K562 (cell line): ENCODE data around the gene ORC2. TPM values are rescaled to one million over a fixed set of nuclear protein-coding genes. Genes with fewer than 3 reads are reported as not detected.

Source experiments
- AFF4 ChIP-seq: sonication (generic); formaldehyde crosslinking; IDR thresholded peaks from 2 replicates; pipeline ENCODE4 v1.8.0; 2023; ENCODE audit warnings: mild to moderate bottlenecking, missing genetic modification reagents
- ARNT ChIP-seq, 2 experiments: fragments of 450-650 bp; IDR thresholded peaks; 2 replicates each; pipeline ENCODE4 v1.6.1; 2016; ENCODE audit warnings: mild to moderate bottlenecking in 1 of 2
- CTCF ChIP-seq, 3 experiments: IDR thresholded peaks in 2 of 3; conservative IDR thresholded peaks in 1 of 3; 2 replicates each; pipeline ENCODE4 v1.5.1; 2011 to 2012; ENCODE audit warnings: low read length in 3 of 3, mild to moderate bottlenecking in 3 of 3, control low read depth in 2 of 3, improper control_type of control experiment in 1 of 3, inconsistent platforms in 1 of 3, low read depth in 1 of 3, mixed read lengths in 1 of 3, moderate library complexity in 1 of 3; ENCODE audit not compliant: insufficient read depth in 2 of 3
- ERF ChIP-seq: fragments of 450-650 bp; formaldehyde crosslinking; IDR thresholded peaks from 2 replicates; pipeline ENCODE4 v1.4.0; 2020; ENCODE audit warnings: mild to moderate bottlenecking, mixed read lengths
- GABPA ChIP-seq: fragments of 200-800 bp; sonication (Bioruptor generic); conservative IDR thresholded peaks from 2 replicates; pipeline ENCODE4 v1.6.1; 2016; ENCODE audit warnings: low read depth, missing genetic modification characterization, missing compliant biosample characterization
- HNRNPL ChIP-seq: fragments of 200-400 bp; formaldehyde crosslinking; IDR thresholded peaks from 2 replicates; pipeline ENCODE4 v1.6.1; 2017; ENCODE audit warnings: low read depth, mild to moderate bottlenecking, low read length
- MAFK ChIP-seq: IDR thresholded peaks from 2 replicates; pipeline ENCODE4 v1.6.1; 2011; ENCODE audit warnings: low read length, improper control_type of control experiment
- PHTF2 ChIP-seq: fragments of 250-450 bp; sonication (Bioruptor Pico); IDR thresholded peaks from 2 replicates; pipeline ENCODE4 v1.5.0; 2021; ENCODE audit warnings: mild to moderate bottlenecking
- POLR3G ChIP-seq: IDR thresholded peaks from 2 replicates; pipeline ENCODE4 v1.6.1; 2011; ENCODE audit not compliant: insufficient read length, insufficient replicate concordance; ENCODE audit errors: extremely low read depth
- RB1 ChIP-seq: fragments of 450-650 bp; IDR thresholded peaks from 2 replicates; pipeline ENCODE4 v1.6.1; 2017; ENCODE audit warnings: low read depth, mild to moderate bottlenecking
- SIN3B ChIP-seq: fragments of 450-650 bp; IDR thresholded peaks from 2 replicates; pipeline ENCODE4 v1.6.1; 2017; ENCODE audit warnings: low read depth, mild to moderate bottlenecking, moderate library complexity
- SREBF2 ChIP-seq: sonication (generic); formaldehyde crosslinking; IDR thresholded peaks from 2 replicates; pipeline ENCODE4 v1.4.0; 2020; ENCODE audit warnings: mild to moderate bottlenecking, missing genetic modification reagents
- STAT5B ChIP-seq: fragments of 250-450 bp; sonication (Bioruptor Pico); IDR thresholded peaks from 2 replicates; pipeline ENCODE4 v1.8.0; 2021; ENCODE audit warnings: mild to moderate bottlenecking, inconsistent platforms
- ZNF644 ChIP-seq: fragments of 200-800 bp; sonication (Bioruptor generic); IDR thresholded peaks from 2 replicates; pipeline ENCODE4 v1.6.1; 2016; ENCODE audit warnings: low read depth, missing genetic modification characterization, missing compliant biosample characterization
- polyA plus RNA-seq, 8 experiments: library from polyadenylated mRNA; depleted of rRNA in 4 of 8; stranded (reverse) in 5 of 8; unstranded in 3 of 8; fragments of >200 nt; fragmentation: Nextera tagmentation in 2 of 8; fragmentation: Illumina TruSeq in 1 of 8; extraction: Ambion mirVana in 2 of 8; extraction: Trizol in 1 of 8; gene quantifications; 2 replicates each; pipeline versions ENCODE4 v1.2.1 to v1.2.3, GENCODE V29; 2011 to 2014; ENCODE audit warnings: inconsistent platforms in 1 of 8, missing spikeins in 1 of 8
- total RNA-seq, 7 experiments: library from RNA; depleted of rRNA in 6 of 7; stranded (reverse); fragments of >200 nt in 6 of 7; fragmentation: Illumina TruSeq in 2 of 7; extraction: Trizol in 2 of 7; gene quantifications; 2 replicates each; pipeline versions ENCODE4 v1.2.1 to v1.2.3, GENCODE V29; 2011 to 2021; ENCODE audit warnings: low replicate concordance in 1 of 7
- TF ChIP-seq, protein P1 (sequence below): fragments of 250-450 bp; sonication (Bioruptor Pico); IDR thresholded peaks from 2 replicates; pipeline ENCODE4 v1.8.0; 2022; ENCODE audit warnings: inconsistent platforms, mild to moderate bottlenecking, moderate library complexity, borderline replicate concordance
- TF ChIP-seq, protein P2 (sequence below): IDR thresholded peaks from 2 replicates; pipeline ENCODE4 v1.6.1; 2016; ENCODE audit warnings: missing genetic modification characterization, missing compliant biosample characterization

The ORC2 gene
- total and polyA plus RNA-seq, 9 of the 15 experiments (the other 6 are each of a cell fraction or from before 2014, with no cell fraction given), result 5.6 to 41.1 (median 19.0) TPM

GRCh38 chr2:200888704-200889625, 74.5 kb downstream of the ORC2 start, which contains the start of the genes NIF3L1 and PPIL3 (continued):
- TF ChIP-seq, protein P1, sequence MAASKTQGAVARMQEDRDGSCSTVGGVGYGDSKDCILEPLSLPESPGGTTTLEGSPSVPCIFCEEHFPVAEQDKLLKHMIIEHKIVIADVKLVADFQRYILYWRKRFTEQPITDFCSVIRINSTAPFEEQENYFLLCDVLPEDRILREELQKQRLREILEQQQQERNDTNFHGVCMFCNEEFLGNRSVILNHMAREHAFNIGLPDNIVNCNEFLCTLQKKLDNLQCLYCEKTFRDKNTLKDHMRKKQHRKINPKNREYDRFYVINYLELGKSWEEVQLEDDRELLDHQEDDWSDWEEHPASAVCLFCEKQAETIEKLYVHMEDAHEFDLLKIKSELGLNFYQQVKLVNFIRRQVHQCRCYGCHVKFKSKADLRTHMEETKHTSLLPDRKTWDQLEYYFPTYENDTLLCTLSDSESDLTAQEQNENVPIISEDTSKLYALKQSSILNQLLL (CRISPR knock-in tag), result no peak
- peak in 1 of 2 experiments; percentile 43; a peak in 1 of 4 replicates for TF ChIP-seq ARNT (IDR thresholded peaks at IDR 0.05)
- no peak for TF ChIP-seq SREBF2 (CRISPR knock-in tag)
- peak; percentile 72 for TF ChIP-seq AFF4 (CRISPR knock-in tag)
- TF ChIP-seq MAFK, result peak; percentile 33; the same call in 1 of the 2 replicates
- TF ChIP-seq CTCF (IDR thresholded peaks at IDR 0.05 in 2 of 3, conservative IDR thresholded peaks at IDR 0.05 in 1 of 3; ENCODE audit: insufficient read depth in 2 of 3, low read depth in 1 of 3, low read length in 3 of 3), result no peak
- TF ChIP-seq RB1, result peak; percentile 62; the same call in 1 of the 2 replicates
- no peak for TF ChIP-seq HNRNPL
- no peak for TF ChIP-seq ERF (CRISPR knock-in tag)
- no peak for TF ChIP-seq PHTF2
- no peak for TF ChIP-seq POLR3G
- TF ChIP-seq STAT5B (CRISPR knock-in tag), result no peak
- TF ChIP-seq SIN3B, result peak; percentile 83
- TF ChIP-seq, protein P2, sequence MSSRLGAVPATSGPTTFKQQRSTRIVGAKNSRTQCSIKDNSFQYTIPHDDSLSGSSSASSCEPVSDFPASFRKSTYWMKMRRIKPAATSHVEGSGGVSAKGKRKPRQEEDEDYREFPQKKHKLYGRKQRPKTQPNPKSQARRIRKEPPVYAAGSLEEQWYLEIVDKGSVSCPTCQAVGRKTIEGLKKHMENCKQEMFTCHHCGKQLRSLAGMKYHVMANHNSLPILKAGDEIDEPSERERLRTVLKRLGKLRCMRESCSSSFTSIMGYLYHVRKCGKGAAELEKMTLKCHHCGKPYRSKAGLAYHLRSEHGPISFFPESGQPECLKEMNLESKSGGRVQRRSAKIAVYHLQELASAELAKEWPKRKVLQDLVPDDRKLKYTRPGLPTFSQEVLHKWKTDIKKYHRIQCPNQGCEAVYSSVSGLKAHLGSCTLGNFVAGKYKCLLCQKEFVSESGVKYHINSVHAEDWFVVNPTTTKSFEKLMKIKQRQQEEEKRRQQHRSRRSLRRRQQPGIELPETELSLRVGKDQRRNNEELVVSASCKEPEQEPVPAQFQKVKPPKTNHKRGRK, result no peak
- peak; percentile 100 for TF ChIP-seq GABPA (tag)
- TF ChIP-seq ZNF644 (tag), result no peak
